HG03378 (cell line): ENCODE results near the gene LRP4.

ENCODE experiments used
- ATAC-seq: cut with Tn5 transposase; IDR thresholded peaks from one replicate; pipeline ENCODE4 v1.9.1; 2021; ENCODE audit warnings: mild to moderate bottlenecking, moderate library complexity; ENCODE audit not compliant: unreplicated experiment

Gene LRP4

GRCh38 chr11:46896719-46897406 lies 21.5 kb downstream of the LRP4 start:
- no peak for ATAC-seq

- ATAC-seq: no peak
These were observed 22.5 kb downstream of the LRP4 start for GRCh38 chr11:46895821-46896220.

GRCh38 chr11:46894961-46895360 lies 23.4 kb downstream of the LRP4 start:
- ATAC-seq: no peak

GRCh38 chr11:46894506-46894905 lies 23.8 kb downstream of the LRP4 start:
- ATAC-seq: no peak

GRCh38 chr11:46892838-46893237 lies 25.5 kb downstream of the LRP4 start:
- ATAC-seq: no peak

DNA sequence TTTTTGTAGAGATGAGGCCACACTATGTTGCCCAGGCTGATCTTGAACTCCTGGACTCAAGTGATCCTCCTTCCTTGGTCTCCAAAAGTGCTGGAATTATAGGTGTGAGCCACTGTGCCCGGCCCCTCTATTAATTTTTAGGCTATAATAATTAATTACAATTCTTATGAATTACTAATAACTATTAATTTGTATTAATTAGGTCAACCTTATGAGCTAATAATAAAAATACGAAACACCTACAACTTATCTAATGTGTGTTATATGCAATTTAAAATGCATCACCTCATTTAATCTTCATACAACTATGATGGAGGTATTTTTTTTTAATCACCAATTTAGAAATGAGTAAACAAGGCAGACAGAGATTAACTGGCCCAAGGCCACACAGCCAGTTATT lies 26.2 kb downstream of the LRP4 start:
- no peak for ATAC-seq

DNA sequence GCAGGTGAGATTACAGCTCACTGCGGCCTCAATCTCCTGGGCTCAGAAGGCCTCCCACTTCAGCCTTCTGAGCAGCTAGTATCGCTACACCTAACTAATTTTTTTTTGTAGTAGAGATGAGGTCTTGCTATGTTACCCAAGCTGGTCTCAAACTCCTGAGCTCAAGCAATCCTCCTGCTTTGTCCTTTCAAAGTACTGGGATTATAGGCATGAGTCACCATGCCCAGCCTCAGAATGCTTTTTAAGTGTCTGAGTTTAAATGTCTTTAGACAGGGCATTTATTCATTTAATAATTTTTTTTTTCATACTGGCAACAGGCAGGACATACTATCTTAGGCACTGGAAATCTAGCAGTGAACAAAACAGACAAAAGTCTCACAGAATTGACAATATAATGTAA lies 27.7 kb downstream of the LRP4 start:
- ATAC-seq: no peak

- no peak for ATAC-seq
These were observed 28.5 kb downstream of the LRP4 start for GRCh38 chr11:46889689-46890475.

GRCh38 chr11:46889251-46889650 lies 29.1 kb downstream of the LRP4 start:
- ATAC-seq: no peak

- no peak for ATAC-seq
These were observed 29.7 kb downstream of the LRP4 start for GRCh38 chr11:46888636-46889035.

DNA sequence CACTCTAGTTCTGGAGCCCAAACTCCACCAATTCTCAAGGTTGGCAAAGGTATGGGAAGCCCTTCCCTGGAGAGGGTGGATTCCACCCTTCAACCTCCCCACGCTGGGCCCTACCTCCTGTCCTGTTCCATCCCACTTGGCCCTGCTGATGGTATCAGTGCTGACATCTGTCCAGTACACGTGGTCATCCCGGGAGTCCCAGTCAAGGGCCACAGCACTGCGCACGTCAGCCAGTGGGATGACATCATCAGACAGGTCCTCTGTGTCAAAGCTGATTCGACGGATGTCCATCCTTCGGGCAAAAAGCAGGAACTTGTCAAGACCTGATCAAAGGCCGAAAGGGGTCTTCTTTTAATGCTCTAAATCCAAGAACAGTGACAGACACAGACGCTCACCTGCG lies 32.1 kb downstream of the LRP4 start:
- no peak for ATAC-seq

GRCh38 chr11:46879056-46879585 lies 39.2 kb downstream of the LRP4 start:
- ATAC-seq: no peak

DNA sequence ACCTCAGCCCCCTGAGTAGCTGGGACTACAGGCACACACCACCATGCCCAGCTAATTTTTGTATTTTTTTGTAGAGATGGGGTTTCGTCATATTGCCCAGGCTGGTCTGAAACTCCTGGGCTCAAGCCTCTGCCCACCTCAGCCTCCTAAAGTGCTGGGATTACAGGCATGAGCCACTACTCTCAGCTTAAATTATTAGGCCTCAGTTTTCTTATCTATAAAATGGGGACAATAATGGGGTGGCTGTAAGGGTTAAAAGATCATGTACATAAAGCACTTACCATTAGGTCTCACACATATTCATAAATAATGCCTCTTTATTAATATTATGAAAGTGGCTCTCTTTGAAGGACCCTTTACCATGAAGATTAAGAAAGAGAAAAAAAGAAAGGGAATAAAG lies 40.8 kb downstream of the LRP4 start:
- ATAC-seq: no peak

- no peak for ATAC-seq
These were observed 41.9 kb downstream of the LRP4 start for GRCh38 chr11:46876471-46876870.

DNA sequence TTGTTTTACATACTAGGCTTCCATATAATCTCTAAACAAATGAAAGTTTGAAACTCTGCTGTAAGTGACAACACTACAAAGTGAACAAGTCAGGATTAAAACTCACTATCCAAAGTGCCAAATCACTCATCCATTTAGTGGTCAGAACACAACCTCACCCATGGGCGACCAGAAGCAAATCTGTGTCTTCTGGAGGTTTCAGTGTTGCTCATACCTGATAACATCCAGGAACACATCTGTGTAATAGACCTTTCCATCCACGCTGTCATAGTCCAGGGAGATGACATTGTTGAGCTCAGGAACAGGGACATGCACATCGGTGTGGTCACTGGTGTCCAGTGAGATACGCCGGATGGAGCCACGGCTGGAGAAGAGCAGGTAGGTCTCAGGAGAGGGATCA lies 43.8 kb downstream of the LRP4 start:
- ATAC-seq: no peak

- ATAC-seq: no peak
These were observed 49.4 kb downstream of the LRP4 start for GRCh38 chr11:46868912-46869311.

DNA sequence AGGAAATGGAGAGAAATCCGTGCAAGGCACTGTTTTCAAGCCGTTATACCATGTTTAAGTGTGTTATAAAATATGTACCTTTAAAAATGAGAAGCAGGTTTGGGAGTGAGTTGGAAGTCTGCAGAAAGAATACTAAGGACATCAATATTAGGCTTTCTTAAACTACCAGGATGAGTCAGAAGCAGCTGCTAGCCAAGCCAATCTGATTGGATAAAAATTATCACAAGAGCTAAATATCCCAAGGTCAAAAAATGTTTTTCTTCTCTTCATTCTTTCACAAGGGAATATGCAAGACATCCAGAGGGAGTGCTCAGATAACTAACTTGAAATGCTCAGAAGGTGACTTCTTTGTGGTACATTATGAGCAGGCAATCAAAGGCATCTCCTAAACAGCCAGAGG lies 53.0 kb downstream of the LRP4 start:
- ATAC-seq: no peak

- ATAC-seq: no peak
These were observed 58.1 kb downstream of the LRP4 start for GRCh38 chr11:46860218-46860617.

DNA sequence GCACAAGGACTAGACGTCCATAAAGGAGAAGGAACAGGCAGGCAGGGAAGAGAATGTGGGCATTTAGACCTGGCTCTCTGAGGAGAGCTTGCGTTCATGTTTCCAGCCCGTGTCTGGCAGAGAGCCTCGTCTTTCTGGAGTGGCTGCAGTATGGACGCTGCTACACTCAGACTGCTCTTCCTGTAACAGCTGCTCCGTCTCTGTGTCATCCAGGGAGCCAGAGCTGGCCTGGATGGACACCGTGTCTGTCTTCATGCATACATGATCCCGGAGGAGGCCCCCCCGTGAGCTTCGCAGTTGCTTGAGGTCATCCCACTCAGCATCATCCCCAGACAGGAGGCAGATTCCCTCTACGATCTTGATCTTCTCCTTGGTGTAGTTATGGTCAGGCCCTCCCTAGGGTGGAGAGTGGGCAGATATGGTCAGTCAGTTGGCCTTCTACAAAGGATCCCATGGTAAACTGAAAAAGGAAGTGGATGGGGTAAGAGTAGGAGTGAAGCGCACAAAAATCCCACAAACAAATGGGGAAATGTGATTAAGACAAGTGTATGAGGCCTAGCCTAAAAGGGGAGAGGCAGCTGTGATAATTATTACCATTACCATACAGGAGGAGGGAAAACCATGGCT lies 59.3 kb downstream of the LRP4 start:
- ATAC-seq: no peak

- ATAC-seq: no peak
These were observed 60.7 kb downstream of the LRP4 start for GRCh38 chr11:46857666-46858065.

GRCh38 chr11:46856605-46857343 lies 61.6 kb downstream of the LRP4 start:
- ATAC-seq: no peak
